Measurements from ENCODE around the gene MAP6. TPM values are rescaled to one million over a fixed set of nuclear protein-coding genes. Genes with fewer than 3 reads are reported as not detected.
"Not testable (repeated sequence)": the region's sequence is repeated elsewhere in the genome, so short reads cannot be mapped to it uniquely, and the experiment has no call there.

Gene MAP6
- total RNA-seq, 1 donor from 2014 or later, result 4.9 TPM

DNA sequence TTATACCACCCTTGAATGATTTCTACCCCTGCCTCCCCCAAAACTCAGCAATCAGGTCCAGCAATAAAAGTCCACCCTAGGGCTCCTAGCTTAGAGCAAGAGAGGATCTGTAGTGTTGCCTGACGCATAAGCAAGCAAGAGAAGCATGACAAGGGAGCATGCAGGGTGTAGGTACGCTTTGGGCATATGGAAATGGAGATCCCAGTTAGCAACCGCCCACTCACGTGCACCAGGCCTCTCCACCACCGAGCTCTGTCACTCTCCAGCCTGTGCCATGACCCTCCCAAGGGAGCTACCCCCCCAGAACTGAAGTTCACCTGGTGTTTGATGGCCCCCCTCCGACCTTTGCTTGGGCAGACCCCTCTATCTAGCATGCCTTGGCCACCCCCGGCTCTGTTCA is 67.3 kb downstream of the MAP6 start:
- DNase-seq (no peak), ATAC-seq (ENCODE audit: poor library complexity) (no peak)
- intact Hi-C loops (cut with DNase I), result no loop called here

DNA sequence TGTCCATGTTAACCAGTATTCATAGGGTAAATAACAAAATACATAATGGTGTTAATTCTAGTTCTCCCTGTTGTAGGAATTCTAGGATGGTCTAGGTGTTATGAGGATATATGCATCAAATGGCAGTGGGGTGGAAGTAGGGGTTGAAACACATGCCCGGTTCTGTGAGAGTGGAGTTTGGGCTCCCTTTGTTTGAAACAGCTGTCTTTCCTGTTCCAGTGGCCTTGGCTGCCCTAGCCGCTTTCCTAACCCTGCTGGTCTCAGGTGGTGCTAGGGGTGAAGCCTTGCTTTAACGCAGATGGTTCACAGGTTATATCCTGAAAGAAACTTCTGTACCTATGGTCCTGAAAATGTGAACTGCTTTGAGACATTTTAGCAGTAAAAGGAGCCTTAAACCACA is 68.5 kb downstream of the MAP6 start:
- ATAC-seq (ENCODE audit: poor library complexity) (no peak), DNase-seq (no peak)
- intact Hi-C loops (cut with DNase I), result no loop called here

DNA sequence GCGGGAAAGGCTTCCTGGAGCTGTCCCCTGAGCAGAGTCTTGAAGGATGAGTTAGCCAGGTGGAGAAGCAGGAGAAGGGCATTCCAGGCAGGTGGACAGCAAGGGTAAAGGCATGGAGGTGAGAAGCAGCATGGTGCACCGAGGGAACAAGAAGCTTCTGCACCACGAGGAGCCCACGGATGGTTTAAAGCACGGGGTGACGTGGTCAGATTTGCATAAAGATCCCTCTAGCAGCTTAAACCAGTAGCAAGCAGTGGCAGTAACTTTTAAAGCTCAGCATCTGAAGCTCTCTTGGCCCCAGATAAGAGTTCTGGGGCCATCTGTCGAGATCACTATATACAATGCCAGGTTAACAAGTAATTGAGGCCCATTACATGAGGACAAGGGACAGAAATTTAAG is 69.9 kb downstream of the MAP6 start:
- intact Hi-C loops (cut with DNase I), result no loop called here
- DNase-seq (no peak), ATAC-seq (ENCODE audit: poor library complexity) (no peak)

DNA sequence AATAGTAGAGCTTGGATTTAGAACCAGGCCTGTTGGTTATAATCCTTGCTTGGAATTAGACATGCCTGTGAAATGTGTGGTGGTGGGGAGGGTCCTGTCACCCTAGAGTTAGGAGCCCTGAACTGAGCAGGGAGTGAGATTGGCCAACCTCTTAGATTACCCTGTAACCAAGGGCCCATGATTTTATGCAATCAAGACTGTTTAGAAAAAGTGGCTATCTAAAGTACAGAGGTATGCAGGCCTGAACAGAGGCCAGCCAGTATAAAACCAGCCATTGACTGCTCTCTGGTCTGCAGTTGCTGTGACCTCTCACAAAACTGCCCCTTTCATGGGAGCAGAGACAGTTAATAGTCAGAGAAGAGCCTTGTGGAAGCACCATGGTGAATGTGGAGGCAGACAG is 70.6 kb downstream of the MAP6 start:
- intact Hi-C loops (cut with DNase I), result no loop called here
- ATAC-seq (ENCODE audit: poor library complexity) (peak; percentile 35), DNase-seq (no peak)

DNA sequence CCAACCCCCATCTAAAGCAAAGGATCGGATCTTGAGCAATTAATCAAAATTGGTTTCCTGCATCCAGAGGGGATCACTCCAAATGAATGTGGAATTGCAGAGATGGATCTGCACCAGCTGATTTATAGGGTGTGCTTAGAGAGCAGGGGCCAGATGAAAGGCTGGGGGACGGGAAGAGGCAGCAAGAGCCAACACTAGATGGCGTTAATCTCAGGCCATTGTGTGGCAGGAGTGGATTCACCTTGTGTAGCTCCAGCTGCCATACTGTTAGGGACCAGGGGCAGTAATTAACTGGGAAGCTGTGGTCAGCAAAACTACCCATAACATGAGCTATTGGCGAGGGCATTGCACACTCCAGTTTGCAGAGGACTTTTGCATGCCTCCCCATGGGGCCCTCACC is 71.2 kb downstream of the MAP6 start:
- intact Hi-C loops (cut with DNase I), result no loop called here
- no peak for ATAC-seq (ENCODE audit: poor library complexity)
- DNase-seq, result no peak

DNA sequence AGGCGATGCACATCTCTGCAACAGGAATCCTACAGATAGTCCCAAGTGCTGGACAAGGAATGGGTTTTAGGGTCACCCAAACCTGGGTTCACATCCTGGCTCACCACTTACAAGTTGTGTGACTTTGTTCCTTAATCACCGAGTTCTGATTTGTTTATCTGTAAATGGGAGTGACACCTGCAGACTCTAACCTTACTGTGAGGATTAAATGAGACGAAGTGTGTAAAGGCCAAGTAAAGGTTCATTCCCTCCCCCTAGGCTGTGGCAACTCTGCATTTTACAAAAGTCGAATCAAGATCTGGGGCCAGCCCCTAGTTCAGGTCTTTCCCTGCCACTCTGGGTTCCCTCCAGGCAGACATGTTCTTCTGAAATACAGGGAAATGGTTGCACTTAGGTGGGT is 71.9 kb downstream of the MAP6 start:
- no peak for ATAC-seq (ENCODE audit: poor library complexity)
- intact Hi-C loops (cut with DNase I), result no loop called here

DNA sequence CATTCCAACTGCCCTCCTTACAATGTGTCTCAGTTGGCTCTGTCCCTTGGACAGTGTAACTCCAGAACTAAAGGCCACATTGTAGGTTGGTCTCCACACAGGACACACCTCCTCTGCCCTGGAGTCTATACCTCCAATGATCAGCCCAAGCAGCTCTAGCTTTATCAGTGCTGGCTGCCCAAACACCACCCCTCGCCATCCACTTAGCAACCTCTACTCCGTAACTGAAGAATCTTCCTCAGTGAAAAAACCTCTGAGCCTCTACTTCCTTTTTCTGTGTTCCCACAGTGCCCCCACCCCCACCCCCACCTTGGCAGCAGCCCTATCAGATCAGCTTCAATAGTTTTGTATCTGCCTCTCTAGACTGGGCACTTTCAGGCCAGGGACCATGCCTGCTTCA is 73.4 kb downstream of the MAP6 start:
- DNase-seq (no peak), ATAC-seq (ENCODE audit: poor library complexity) (no peak)
- intact Hi-C loops (cut with DNase I), result no loop called here

More for the DNA sequence above, 71.9 kb downstream of the MAP6 start:
- DNase-seq, result no peak

DNA sequence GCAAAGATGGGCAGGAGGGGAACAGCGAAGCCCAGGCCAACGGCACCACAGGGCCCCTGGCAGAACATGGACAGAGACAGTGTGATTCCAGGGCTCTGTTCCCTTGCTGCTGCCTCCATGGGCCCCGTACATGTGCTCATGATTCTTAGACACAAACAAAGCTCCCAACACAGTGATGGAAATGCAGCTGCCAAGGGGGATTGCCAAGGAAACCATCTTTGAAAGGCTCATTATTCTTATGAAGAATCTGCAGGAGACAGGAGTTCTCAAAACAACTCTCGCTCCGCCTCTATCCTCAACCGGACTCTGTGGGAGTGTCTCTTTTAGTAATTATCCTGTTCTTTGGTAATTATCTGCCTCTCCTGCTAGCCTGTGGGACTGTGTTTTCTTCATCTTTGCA is 74.6 kb downstream of the MAP6 start:
- DNase-seq (no peak), ATAC-seq (ENCODE audit: poor library complexity) (no peak)
- intact Hi-C loops (cut with DNase I), result no loop called here

DNA sequence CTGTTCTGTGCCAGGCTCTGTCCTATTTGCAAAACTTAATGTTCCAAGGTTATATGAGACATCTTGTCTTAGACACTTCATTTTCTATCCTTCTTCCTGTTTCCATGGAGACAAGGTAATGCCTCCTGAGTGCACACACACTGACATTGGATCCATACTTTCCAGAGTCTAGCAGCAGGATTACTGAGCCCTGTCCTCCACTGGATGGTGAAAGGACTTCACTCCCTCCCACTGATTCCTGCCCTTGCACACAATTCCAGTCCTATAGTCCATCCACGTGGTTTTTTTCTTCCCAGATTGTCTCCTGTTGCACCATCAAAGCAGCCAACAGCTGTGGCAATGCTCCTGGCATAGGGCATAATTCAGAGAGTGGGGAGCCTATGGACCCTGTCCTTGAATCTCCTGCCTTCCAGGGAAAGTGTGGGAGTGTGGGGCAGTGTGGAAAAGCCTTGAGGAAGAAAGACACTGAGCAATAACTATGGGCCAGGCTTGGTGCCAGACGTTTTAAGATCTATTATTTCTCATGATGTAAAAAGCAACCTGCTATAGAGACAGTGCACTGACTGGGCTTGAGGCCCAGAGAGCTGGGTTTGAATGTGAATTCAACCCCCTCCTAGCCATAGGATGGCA is 75.4 kb downstream of the MAP6 start:
- intact Hi-C loops (cut with DNase I), result no loop called here
- DNase-seq (no peak), ATAC-seq (ENCODE audit: poor library complexity) (no peak)

DNA sequence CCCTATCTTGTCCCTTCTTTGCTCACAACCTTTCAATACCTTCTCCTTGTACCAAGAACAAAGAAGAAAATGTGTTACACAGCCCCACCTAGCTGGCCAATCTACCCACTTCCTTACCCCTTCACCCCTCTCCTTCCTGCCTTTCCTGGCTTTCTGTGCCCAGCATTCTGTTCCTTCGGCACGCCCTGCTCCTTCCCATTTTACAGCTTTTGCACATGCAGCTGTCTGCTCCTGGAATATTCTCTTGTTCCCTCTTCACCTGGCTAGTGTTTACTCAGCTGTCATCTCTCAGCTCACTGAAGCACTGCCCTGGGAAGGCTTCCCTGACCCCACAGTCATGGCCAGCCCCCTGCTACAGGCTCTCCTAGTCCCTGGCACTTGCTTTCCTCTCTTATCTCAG is 76.1 kb downstream of the MAP6 start:
- DNase-seq, result no peak
- intact Hi-C loops (cut with DNase I), result no loop called here
- no peak for ATAC-seq (ENCODE audit: poor library complexity)

DNA sequence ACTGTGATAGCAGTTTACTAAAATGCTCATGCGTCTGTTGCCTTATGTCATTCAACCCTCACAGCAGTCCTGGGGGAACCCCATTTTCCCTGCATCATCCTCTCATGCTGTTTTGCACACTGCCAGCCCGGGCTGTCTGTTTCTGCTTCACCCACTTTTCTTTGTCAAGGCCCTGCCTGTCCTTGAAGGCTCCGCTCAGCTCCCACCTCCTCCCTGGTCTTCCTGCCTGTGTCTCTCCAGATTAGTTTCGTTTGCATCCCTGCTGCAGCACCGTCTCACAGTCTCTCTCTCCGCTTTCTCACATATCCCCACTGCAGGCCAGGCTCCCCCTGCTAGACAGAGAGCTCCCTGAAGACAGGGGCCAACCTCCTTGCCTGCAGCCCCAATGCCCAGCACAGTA is 76.9 kb downstream of the MAP6 start:
- intact Hi-C loops (cut with DNase I), result no loop called here
- DNase-seq, result no peak
- ATAC-seq (ENCODE audit: poor library complexity), result no peak

DNA sequence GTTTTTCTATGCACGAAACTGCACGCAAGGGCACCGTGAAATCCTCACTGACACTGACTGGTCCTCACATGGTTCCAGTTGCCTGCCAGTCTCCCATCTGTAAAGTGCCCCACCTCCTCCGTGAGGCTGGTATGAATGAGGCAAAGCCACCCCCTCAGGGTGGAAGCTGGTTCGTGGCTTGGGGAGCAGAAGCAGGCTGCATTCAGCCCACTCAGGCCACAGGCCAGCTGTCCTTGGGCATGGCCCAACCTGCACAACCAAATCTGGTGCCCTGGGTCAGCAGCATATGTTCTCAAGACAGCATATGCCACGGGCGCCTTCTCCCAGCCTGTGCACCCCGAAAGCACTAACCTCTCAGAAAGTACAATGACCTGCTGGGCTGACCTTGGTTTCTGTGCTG is 77.5 kb downstream of the MAP6 start:
- no peak for DNase-seq
- intact Hi-C loops (cut with DNase I), result no loop called here
- ATAC-seq (ENCODE audit: poor library complexity), result no peak

DNA sequence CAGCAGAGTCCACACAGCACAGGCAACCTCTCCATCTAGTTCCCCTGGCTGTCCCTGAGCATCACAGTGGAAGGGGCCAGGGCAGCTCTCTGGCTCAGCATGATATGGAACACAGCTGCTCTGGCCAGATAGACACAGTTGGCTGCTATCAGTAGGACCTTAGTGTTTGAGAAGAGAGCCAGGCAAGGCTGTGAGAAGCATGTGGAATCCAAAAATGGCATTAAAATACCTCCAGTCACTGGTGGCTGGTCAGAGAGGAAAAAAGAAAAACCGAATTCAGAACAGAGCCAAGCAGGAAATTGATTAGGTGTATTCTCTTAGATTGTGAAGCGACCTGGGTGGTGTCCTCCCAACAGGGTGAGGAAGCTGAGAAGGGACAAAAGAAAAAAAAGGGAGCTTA is 78.9 kb downstream of the MAP6 start:
- intact Hi-C loops (cut with DNase I), result no loop called here
- ATAC-seq (ENCODE audit: poor library complexity), result peak; percentile 91
- peak; percentile 65 for DNase-seq

DNA sequence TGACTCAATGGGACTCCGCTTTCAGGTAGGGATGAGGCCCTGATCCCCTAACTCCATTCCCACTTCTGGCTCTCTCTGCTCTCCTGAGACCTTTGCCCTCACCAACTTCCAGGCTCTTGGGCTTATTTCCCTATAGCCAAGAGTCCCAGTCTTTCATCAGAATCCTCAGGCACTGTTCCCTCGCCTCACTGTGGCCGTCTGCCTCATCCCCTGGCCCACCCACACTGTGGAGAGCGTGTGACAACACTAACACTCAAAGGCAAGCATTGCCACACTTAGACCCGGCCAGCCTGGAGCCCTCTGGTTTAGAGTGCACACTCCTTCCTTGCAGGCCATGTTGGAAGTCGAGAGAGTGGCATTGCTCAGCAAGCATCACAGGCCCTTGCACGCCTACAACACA is 79.8 kb downstream of the MAP6 start:
- intact Hi-C loops (cut with DNase I), result no loop called here
- DNase-seq (no peak), ATAC-seq (ENCODE audit: poor library complexity) (no peak)

DNA sequence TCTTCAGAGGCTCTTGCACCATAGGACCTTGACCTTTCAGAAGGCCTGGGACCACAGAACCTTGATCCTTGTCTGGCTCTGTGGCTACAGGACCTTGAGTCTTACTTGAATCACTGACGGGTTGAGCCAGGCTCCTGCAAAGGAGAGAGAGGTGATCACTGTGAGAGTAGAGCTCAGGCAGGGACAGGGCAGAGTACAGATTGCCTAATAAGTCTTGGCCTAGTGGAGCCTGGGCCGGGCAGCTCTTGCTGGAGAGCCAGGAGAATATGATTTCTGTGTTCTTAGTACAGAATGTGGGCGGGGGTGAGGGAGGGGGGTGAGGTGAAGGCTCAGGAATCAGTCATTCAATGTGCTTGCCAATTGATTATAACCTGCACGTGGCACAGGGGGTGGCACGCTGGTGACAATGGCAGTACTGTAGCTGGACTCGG is 80.8 kb downstream of the MAP6 start:
- ATAC-seq (ENCODE audit: poor library complexity) (peak; percentile 6), DNase-seq (no peak)
- intact Hi-C loops (cut with DNase I), result no loop called here

DNA sequence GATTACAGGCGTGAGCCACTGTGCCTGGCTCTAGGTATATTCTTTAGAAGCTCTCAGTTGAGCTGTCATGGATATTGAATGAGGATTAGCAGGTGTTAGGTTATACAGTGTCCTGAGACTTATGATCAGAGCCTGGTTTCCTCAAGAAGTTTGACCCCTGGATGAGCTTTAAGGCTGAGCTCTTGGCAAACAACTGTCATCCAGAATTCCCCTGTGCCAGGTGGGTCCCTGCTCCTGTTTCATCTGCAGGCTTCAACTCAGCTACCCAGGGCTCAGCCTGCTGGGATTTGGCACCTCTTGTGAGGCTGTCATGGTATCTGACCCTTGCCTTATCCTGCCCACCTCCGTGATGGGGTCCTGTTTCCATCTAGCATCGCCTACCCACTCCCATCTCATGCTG is 82.4 kb downstream of the MAP6 start:
- intact Hi-C loops (cut with DNase I), result no loop called here
- DNase-seq (no peak), ATAC-seq (ENCODE audit: poor library complexity) (no peak)

DNA sequence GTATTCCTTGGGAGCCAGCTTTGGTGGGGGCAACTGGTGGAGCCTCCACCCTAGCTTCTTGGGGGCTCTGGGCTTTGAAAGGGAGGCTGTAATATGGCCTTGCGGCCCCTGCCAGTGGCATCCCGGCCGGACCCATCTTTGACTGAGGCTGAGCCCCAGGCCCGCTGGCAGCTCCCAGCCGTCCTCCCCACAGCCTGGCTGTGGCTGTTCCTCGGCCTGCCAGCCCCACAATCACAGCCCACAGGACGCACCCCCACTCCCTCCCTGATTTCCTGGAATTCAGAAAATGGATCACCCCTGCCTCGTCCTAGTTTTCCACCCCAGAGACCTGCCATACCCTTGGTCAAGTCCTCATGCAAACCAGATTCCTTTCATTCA is 83.6 kb downstream of the MAP6 start:
- intact Hi-C loops (cut with DNase I), result no loop called here
- ATAC-seq (ENCODE audit: poor library complexity), result no peak
- no peak for DNase-seq

DNA sequence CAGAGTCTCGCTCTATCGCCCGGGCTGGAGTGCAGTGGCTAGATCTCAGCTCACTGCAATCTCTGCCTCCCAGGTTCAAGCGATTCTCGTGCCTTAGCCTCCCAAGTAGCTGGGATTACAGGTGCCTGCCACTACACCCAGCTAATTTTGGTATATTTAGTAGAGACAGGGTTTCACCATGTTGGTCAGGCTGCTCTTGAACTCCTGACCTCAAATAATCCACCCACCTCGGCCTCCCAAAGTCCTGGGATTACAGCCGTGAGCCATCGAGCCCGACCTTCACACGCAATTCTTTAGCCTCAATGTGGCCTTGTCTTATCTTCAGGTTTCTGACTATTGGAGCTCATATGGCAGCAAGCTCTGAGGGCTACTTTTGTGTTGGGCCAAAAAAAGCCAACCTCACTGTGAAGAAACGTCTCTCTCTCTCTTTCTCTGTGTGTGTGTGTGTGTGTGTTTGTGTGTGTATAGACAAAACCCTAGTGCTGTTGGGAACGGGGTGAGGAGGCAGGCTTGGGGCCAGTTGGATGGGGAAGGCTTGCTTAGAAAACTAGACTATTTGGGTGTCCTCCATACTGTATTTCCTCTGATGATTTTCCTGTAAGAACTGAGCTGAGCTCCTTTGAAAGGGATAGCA is 84.1 kb downstream of the MAP6 start:
- ATAC-seq (ENCODE audit: poor library complexity); intact Hi-C loops (cut with DNase I); DNase-seq: not testable (repeated sequence)

DNA sequence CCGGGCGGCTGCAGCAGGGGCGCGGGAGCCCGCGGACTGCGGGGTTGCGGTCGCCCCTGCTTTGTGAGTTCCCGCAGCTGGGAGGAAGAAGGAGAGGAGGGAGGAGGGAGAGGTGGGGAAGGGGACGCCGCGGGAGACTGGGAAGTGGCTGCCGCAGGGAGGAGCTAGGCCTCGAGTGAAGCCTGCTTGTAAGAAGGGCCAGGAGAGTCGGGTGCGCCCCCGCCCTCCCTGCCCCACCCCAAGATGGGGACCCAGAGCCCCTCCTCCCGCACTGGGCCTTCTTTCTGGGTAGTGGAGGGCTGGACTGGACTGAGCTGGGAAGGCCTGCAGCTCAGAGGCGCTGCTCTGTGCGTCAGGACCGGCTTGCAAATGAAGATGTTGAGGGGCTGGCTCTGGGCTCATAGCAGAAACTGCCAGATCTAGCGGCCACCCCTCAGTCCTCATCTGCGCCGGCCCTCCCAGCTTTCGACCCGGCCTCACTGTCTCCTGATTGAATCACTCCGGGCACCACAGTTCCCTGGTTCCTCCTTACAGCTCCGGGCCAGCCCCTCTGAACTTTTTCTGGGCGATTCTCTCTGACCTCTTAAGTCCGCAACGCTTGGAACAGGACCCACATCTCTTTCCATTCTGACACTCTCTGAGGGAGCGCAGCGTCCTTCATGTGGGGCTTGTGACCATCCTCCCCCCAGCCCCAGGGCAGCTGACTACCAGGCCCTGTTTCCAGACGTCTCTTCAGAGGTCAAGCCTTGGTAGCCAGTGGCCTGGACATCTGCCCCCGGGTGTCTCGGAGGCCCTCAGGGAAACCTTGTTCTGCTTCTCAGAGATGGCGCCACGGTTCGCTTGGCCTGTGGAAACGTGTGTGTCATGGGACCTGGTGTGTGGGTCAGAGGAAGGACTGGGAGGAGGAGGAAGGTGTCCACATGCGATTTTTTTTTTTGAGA is 84.8 kb downstream of the MAP6 start:
- ATAC-seq (ENCODE audit: poor library complexity) (peak; percentile 83), DNase-seq (peak; percentile 85)
- intact Hi-C loops (cut with DNase I), result no loop called here

Measured in Right ventricle myocardium superior (tissue), 1 donor.